Measurements from ENCODE around the gene PPP1R2.

GRCh38 chr3:195578565-195578964 is 35.4 kb upstream of the PPP1R2 start:
- no peak for TF ChIP-seq CTCF (IDR thresholded peaks at IDR 0.05)
- TF ChIP-seq POLR2A (IDR thresholded peaks at IDR 0.05): no peak

Measured in body of pancreas (tissue), 4 donors.